ENCODE data around the gene COX17.

The COX17 gene

GRCh38 chr3:119642746-119643473, 34.3 kb downstream of the COX17 start:
- DNase-seq, result peak; percentile 53

- DNase-seq, result no peak
Observed at GRCh38 chr3:119641416-119641815, 35.8 kb downstream of the COX17 start.

GRCh38 chr3:119639494-119640350, 37.5 kb downstream of the COX17 start:
- peak; percentile 38 for DNase-seq

GRCh38 chr3:119637679-119638477, 39.3 kb downstream of the COX17 start:
- peak; percentile 97 for DNase-seq

GRCh38 chr3:119636891-119637611, 40.2 kb downstream of the COX17 start:
- no peak for DNase-seq

GRCh38 chr3:119636249-119636648, 41.0 kb downstream of the COX17 start:
- peak; percentile 55 for DNase-seq

- no peak for DNase-seq
Observed at GRCh38 chr3:119635719-119636118, 41.5 kb downstream of the COX17 start.

- DNase-seq, result no peak
Observed at GRCh38 chr3:119632829-119633228, 44.4 kb downstream of the COX17 start.

GRCh38 chr3:119632216-119632615, 45.0 kb downstream of the COX17 start:
- DNase-seq, result no peak

GRCh38 chr3:119631516-119631915, 45.7 kb downstream of the COX17 start:
- DNase-seq, result peak; percentile 41

- no peak for DNase-seq
Observed at GRCh38 chr3:119630880-119631329, 46.3 kb downstream of the COX17 start.

GRCh38 chr3:119630128-119630879, 46.9 kb downstream of the COX17 start:
- peak; percentile 69 for DNase-seq

- DNase-seq, result no peak
Observed at GRCh38 chr3:119628816-119629445, 48.3 kb downstream of the COX17 start.

GRCh38 chr3:119628390-119628789, 48.8 kb downstream of the COX17 start:
- DNase-seq, result no peak

- no peak for DNase-seq
Observed at GRCh38 chr3:119627461-119627860, 49.7 kb downstream of the COX17 start.

- no peak for DNase-seq
Observed at GRCh38 chr3:119626196-119626595, 51.0 kb downstream of the COX17 start.

GRCh38 chr3:119625451-119626153, 51.6 kb downstream of the COX17 start:
- no peak for DNase-seq

- DNase-seq, result no peak
Observed at GRCh38 chr3:119624002-119624720, 53.0 kb downstream of the COX17 start.

GRCh38 chr3:119620899-119621298, 56.3 kb downstream of the COX17 start:
- no peak for DNase-seq

Data from fibroblast of skin of right biceps (primary cell).